ENCODE data around the gene RETN. TPM values are rescaled to one million over a fixed set of nuclear protein-coding genes. Genes with fewer than 3 reads are reported as not detected.
A peak's percentile ranks its signal among the peaks of the same experiment; 100 is the strongest.

The RETN gene
- total and polyA plus RNA-seq, 2 of the 8 experiments (the other 6 are each of a cell fraction or from before 2014, with no cell fraction given), result not detected

DNA sequence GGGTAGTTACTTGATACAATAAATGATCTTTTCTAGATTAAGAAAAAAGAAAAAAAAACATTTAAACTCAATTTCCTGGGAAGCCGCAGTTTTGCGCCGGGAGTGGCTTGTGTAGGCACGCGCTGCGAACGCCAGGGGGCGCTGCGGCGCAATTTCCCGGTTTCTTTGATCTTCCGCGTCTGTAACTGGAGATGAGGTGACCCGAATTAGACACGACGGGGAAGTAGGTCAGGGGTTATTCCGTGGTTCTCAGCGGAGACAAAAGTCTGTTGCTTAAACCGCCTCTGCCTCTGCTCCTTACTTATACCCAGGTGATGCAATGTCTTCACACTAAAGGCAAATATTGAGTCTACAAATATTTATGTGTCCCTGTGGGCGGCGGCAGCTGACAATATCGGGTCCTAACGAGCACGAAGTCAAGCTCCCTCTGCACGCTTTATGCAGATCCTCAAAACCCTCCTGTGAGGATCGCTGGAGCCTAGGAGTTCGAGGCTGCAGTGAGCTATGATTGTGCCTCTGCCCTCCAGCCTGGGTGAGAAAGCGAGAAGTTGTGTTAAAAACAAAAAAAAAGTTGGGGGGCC, 16.7 kb upstream of the RETN start (continued):
- TF ChIP-seq SIRT6 (IDR thresholded peaks at IDR 0.05; ENCODE audit: low read length), result no peak
- no peak for TF ChIP-seq EGR1 (IDR thresholded peaks at IDR 0.05; ENCODE audit: borderline replicate concordance, low read depth, low read length)
- no peak for TF ChIP-seq NANOG (IDR thresholded peaks at IDR 0.05; ENCODE audit: insufficient read depth, low read depth, low read length, poor library complexity, severe bottlenecking)
- TF ChIP-seq FOSL1 (IDR thresholded peaks at IDR 0.05; ENCODE audit: insufficient read depth, low read depth, low read length), result no peak
- no peak for TF ChIP-seq CTBP2 (IDR thresholded peaks at IDR 0.05; ENCODE audit: borderline replicate concordance, insufficient read depth, insufficient read length, low read length)
- no peak for TF ChIP-seq ZNF274 (IDR thresholded peaks at IDR 0.05; ENCODE audit: borderline replicate concordance, extremely low read depth, low read length)
- no peak for TF ChIP-seq RFX5 (IDR thresholded peaks at IDR 0.05; ENCODE audit: borderline replicate concordance, low read depth, low read length)
- no peak for TF ChIP-seq EZH2 (IDR thresholded peaks at IDR 0.05; ENCODE audit: low read depth, low read length, severe bottlenecking)
- TF ChIP-seq, protein P1, sequence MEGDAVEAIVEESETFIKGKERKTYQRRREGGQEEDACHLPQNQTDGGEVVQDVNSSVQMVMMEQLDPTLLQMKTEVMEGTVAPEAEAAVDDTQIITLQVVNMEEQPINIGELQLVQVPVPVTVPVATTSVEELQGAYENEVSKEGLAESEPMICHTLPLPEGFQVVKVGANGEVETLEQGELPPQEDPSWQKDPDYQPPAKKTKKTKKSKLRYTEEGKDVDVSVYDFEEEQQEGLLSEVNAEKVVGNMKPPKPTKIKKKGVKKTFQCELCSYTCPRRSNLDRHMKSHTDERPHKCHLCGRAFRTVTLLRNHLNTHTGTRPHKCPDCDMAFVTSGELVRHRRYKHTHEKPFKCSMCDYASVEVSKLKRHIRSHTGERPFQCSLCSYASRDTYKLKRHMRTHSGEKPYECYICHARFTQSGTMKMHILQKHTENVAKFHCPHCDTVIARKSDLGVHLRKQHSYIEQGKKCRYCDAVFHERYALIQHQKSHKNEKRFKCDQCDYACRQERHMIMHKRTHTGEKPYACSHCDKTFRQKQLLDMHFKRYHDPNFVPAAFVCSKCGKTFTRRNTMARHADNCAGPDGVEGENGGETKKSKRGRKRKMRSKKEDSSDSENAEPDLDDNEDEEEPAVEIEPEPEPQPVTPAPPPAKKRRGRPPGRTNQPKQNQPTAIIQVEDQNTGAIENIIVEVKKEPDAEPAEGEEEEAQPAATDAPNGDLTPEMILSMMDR (IDR thresholded peaks at IDR 0.05; ENCODE audit: control extremely low read depth in 1 of 3, insufficient read depth in 1 of 3, low read depth in 1 of 3, low read length in 3 of 3), result peak; percentile 72 to 87 (median 79)
- no peak for TF ChIP-seq POU5F1 (IDR thresholded peaks at IDR 0.05; ENCODE audit: low read depth, low read length)
- TF ChIP-seq YY1 (IDR thresholded peaks at IDR 0.05; ENCODE audit: low read depth, low read length), result 0 out of 2 replicates have a peak, but pooled peaks have one; percentile 5
- TF ChIP-seq CHD2 (IDR thresholded peaks at IDR 0.05; ENCODE audit: low read length), result no peak
- TF ChIP-seq TAF7 (optimal IDR thresholded peaks at IDR 0.05; ENCODE audit: borderline replicate concordance, low read depth, low read length), result peak; percentile 34
- TF ChIP-seq, protein P2, sequence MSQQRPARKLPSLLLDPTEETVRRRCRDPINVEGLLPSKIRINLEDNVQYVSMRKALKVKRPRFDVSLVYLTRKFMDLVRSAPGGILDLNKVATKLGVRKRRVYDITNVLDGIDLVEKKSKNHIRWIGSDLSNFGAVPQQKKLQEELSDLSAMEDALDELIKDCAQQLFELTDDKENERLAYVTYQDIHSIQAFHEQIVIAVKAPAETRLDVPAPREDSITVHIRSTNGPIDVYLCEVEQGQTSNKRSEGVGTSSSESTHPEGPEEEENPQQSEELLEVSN (IDR thresholded peaks at IDR 0.05), result no peak
- TF ChIP-seq KDM4A (IDR thresholded peaks at IDR 0.05; ENCODE audit: low read depth, low read length, severe bottlenecking), result no peak
- TF ChIP-seq MAFK (IDR thresholded peaks at IDR 0.05; ENCODE audit: low read depth, low read length), result no peak

Data from H1 (cell line).